Stimulated activated CD8-positive, alpha-beta memory T cell treated with anti-CD3 and anti-CD28 coated beads, Interleukin-7, amount 100 ng/mL, for 1 hour (primary cell): Measurements from ENCODE around the gene RGS19.
"Not testable (repeated sequence)": the region's sequence is repeated elsewhere in the genome, so short reads cannot be mapped to it uniquely, and the experiment has no call there.

Experiments
- DNase-seq, 2 donors: peaks; one replicate each; pipeline ENCODE4 v3.0.0-alpha.2; 2020; ENCODE audit warnings: low read depth in 2 of 2

The RGS19 gene, protein sequence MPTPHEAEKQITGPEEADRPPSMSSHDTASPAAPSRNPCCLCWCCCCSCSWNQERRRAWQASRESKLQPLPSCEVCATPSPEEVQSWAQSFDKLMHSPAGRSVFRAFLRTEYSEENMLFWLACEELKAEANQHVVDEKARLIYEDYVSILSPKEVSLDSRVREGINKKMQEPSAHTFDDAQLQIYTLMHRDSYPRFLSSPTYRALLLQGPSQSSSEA

DNA sequence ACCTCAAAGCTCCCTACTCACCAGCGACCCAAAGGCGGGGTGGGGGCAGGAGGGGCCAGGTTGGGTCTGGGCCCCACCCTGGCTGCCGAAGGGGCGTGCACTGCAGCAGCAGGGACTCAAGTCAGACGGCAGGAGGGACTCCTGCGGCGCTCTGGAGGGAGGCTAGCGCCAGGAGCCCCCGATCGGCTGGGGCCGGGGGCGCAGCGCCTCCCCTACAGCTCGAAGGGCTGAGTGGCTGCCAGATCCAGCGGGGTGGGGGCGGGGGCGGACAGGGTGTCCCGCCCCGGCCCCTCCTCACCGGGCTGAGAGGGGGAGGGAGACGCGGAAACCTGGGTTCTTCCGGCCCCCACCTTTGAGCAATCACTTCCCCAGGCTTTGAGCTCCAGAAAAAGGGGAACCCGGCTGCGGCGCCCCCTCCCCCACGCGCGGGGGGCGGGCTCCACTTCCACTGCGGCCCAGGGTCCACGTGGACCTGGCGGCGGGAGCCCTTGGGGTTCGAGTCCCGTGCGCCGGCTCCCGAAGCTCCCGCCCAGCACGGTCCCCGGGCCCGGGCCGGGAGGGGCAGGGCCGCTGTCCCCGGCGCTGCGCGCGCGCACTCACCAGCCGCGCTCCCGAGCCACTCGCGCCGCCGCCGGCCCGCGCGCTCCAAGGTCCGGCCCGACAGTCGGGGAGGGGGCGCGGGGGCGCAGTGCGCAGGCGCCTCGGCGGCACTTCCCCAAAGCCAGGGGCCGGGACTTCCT, at the start of gene RGS19:
Gene RGS19 (minus strand): TSS at position 246 of the 740 bp plus-strand sequence. CDS start 2,632 bp downstream, outside the sequence.
- DNase-seq: peak; percentile 34 to 44

DNA sequence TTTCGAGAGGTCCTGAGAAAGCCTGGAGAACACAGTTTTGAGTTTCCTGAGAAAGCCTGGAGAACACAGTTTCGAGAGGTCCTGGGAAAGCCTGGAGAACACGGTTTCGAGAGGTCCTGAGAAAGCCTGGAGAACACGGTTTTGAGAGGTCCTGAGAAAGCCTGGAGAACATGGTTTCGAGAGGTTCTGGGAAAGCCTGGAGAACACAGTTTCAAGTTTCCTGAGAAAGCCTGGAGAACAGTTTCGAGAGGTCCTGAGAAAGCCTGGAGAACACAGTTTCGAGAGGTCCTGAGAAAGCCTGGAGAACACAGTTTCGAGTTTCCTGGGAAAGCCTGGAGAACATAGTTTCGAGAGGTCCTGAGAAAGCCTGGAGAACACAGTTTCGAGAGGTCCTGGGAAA, 44.2 kb upstream of the RGS19 start:
- DNase-seq: not testable (repeated sequence)

DNA sequence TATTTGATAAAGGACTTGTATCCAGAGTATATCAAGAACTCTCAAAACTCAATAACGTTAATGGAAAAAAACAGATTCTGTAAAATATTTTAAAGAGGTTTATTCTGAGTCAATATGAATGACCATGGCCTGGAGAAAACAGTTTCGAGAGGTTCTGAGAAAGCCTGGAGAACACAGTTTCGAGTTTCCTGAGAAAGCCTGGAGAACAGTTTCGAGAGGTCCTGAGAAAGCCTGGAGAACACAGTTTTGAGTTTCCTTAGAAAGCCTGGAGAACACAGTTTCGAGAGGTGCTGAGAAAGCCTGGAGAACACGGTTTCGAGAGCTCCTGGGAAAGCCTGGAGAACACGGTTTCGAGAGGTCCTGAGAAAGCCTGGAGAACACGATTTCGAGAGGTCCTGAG, 43.6 kb upstream of the RGS19 start:
- DNase-seq: not testable (repeated sequence)

DNA sequence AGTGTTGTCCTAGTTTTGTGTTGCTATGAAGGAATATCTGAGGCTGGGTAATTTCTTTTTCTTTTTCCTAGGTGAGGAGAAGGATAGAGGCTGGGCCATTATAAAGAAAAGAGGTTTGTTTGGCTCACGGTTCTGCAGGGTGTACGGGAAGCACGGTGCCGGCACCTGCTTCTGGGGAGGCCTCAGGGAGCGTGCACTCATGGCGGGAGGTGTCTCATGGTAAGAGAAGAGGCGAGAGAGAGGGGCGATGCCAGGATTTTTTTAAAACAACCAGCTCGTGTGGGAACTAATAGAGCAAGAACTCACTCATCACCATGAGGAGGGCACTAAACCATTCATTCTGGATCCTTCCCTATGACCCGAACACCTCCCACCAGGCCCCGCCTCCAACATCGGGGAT, 42.3 kb upstream of the RGS19 start:
- no peak for DNase-seq

DNA sequence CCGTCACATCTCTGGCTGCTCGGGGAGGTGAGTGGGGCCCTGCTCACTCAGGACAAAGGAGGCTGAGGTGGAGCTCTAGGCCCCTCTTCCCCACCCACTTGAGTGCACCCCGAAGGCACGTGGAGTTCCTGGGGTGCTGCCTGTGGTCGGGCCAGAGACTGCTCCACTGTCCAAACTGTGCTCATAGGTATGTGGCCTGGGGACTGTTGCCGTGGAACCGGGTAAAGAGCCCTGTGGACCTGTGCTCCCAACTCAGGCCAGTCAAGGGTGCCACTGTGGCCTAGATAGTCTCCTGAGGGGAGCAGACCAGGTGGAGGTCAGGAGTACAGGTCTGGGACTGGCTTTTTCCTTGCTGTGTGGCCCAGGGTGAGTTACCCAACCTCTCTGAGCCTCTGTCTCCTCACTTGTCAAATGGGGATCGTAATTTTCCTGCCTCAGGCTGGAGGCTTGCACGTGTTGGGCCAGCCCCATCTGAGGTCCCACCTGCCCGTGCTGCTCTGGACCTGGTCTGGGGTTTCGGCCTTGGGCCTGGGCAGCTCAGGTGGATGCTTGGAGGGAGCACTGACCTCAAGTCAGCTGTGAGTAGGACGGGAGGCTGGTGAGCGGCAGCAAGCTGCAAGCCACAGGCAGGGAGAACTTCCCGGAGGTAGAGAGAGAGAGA, 40.5 kb upstream of the RGS19 start:
- DNase-seq: no peak

DNA sequence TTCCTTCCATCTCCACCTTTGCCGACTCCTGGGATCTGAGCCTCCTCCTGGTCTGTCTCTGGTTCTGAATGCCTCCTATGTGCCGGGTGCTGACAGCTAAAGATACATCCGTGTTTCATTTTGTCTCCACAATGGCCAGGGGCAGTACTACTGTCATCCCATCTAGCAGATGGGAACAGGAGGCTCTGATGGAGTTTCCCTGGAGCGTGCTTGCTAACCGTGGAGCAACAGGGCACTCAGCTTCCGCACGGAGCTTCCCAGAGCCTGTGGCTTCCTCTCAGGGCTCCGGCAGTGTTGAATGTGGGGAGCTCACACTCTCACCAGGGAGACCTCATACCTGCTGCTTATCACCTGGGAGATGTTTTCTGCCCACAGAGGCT, 40.0 kb upstream of the RGS19 start:
- no peak for DNase-seq

DNA sequence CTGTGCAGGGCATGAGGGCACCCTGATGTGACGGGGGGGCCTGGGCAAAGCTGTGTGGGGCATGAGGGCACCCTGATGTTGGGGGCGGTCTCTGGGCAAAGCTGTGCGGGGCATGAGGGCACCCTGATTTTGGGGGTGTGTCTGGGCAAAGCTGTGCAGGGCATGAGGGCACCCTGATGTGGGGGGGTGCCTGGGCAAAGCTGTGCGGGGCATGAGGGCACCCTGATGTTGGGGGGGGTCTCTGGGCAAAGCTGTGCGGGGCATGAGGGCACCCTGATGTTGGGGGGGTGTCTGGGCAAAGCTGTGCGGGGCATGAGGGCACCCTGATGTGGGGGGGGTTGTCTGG, 38.1 kb upstream of the RGS19 start:
- not testable (repeated sequence) for DNase-seq

DNA sequence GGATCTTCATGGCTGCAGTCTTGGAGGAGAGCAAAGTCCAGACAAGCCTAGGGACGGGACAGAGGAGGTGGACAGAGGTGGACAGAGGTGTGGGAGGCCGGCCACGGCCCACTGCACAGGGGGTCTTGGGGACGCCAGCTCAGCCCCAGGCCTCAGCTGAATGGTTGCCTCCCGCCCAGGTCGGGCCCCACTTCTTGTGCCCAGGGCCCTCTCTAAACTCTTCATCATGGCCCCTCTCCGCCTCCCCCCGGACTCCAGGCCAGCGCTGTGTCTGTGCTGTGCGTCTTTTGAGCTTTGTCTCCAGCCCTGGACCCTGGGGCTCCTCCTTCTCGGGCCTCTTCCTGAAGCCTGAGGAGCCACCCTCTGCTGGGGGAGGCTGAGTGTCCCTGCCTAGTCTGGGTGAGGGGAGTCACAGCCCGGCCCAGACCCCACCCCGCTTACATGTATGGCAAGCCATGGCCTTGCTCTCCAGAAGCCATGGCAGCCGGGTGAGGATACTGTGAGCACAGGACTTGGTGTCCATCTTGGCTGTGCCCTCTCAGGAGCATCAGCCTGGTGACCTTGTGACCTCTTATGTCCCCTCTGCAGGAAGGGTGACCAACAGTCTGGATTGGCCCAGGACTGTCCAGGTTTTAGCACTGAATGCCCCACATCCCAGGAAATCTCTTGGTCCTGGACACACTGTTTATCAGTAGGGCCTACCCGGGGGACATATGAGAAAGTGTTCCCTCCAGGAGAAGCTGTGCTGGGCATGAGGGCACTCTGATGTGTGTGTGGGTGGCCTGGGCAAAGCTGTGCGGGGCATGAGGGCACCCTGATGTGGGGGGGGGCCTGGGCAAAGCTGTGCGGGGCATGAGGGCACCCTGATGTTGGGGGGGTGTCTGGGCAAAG, 37.5 kb upstream of the RGS19 start:
- DNase-seq: no peak

DNA sequence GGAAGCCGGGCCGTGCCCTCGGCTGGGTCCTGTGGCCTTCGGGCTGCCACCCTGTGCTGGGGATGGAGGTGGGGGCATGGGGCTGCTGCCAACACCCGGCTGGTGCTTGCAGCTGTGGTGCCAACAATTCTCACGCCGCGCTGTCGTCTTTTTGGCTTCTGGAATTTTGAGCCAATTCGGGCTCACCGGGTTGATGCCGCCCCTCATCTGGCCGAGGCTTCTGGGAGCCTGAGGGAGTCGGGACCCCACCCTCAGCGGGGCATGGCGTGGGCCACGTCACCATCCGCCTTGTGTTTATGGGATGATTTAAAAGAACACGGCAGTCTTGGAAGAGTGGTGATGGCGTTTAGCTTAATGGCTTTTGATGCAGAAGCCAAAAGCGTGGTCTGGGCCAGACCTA, 36.7 kb upstream of the RGS19 start:
- no peak for DNase-seq

DNA sequence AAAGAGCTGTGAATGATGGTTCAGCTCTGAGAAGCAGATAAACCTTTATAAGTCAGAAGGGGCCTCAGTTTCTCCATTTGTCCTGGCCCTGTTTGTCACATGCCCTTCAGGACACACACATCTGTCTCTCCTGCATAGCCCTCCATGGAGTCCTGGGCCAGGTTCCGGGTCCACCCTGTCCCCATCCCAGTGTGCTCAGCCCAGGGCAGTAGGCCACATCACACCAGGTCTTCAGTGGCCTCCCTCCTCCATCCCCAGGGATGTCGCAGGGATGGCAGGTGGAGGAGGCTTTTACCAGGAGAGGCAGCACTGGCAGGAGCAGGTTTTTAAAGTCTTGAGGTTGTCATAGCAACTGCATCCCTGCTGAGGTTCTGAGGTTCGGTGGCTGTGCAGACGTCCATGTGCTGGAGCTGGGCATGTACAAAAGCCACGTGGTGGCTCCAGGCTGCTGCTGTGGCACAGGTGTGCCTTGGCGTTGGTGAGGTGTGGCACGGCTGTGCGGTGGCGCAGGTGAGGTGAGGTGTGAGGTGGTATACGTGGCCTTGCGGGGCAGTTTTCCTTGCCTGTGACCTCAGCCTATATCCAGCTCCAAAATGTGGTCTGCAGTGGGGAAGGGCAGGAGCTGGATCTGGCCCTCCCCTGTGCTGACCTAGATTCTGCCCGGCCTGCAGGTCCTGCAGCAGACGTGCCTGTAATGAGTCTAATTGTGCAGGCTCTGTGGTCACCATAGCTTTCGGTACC, 36.0 kb upstream of the RGS19 start:
- no peak for DNase-seq

DNA sequence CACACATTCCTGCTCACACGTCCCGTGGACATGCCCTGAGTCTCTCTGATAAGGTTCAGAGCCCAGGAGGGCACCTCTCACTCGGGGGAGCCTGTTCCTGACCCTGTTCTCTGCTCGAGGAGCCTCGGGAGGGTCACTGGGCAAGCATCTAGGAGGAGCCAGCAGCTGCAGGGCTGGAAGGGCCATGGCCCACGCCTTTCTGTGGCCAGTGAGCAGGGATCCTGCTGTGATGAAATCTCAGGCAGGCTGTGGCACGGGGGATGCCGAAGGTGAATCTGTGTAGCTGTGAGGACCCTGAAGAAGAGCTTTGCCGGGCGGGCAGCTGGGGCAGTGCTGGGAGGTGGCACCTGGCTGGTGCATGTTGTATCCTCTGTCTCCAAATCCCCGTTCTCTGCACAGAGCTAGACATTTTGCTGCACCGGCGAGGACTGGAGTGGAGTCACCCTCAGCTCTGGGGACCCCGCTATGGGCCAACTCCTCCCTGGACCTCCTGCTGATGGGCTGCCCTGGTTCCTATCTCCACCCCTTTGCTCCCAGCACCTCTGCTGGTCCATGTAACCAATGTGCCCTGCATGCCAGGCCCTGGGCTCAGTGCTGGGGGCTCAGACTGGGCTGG, 35.1 kb upstream of the RGS19 start:
- no peak for DNase-seq

DNA sequence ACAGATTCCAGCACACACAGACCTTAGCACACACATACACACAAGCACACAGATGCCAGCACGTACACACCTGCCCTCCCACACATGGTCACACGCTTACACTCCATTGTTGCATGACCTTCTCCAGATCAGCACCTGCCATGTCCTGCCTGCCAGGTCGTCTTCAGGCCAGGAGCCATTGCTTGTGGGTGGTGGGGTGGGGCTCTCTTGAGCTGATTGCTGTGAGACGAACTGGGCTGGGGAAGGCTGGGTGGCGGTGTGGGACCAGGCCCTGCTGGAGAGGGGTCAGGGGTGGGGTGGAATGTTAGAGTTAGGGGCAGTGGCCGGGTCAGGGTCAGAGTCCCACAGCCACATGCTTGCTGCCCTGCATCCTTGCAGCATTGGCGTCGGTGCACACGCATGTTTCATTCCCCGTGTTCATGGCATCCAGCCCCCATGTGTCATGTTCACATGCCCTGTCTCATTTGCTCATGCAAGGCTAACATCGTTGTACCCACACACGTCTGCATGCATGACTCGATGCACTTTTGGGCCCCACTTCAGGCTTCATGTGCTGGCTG, 34.6 kb upstream of the RGS19 start:
- DNase-seq: no peak

DNA sequence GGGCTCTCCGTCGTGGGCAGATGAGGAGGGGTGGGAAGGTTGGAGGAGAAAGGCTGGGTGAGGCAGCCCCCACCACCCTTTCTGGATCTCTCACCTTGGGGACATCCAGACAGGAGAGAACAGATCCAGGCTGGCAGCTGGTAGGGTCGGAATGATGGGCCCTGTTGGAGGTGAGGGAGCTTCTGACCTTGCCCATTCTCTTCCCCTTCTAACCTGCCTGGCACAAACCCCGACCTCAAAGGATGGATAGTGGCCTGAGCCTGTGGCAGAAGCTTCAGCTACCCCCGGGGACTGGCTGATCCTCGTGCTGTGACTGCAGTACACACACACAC, 34.1 kb upstream of the RGS19 start:
- DNase-seq: no peak

DNA sequence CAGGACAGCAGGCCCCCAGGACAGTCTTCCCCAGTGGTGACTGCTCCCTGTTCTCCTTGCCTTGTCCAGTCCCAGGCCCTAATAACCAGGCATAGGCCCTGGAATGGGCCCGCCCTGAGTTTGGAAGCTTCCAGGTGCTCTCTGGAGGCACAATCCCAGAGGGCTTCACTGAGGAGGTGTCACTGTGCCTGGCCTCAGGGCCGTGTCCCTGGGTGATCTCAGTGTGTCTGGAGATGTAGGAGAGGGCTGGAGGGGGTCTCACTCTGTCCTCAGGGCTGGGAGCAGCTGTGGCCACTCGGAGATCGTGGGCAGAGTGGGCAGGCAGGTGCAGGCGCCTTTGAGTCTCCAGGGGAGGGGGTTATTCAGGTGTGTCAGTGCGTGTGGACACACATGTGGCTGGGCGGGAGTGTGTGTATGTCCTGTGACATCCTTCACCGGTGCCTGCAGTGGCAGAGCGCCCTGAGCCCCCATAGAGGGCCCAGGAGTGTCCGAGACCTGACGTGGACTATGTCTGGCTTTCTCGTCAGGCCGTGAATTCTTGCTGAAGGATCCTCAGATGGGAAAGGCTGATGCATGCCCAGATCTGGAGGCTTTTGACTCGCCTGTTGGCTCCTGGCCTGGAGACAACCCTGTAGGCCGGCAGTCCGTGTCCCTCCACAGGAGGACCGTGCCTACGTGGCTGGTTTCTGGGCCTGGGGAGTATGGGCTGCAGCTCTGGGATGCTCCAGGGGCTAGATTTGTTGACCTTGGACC, 33.5 kb upstream of the RGS19 start:
- DNase-seq: no peak

DNA sequence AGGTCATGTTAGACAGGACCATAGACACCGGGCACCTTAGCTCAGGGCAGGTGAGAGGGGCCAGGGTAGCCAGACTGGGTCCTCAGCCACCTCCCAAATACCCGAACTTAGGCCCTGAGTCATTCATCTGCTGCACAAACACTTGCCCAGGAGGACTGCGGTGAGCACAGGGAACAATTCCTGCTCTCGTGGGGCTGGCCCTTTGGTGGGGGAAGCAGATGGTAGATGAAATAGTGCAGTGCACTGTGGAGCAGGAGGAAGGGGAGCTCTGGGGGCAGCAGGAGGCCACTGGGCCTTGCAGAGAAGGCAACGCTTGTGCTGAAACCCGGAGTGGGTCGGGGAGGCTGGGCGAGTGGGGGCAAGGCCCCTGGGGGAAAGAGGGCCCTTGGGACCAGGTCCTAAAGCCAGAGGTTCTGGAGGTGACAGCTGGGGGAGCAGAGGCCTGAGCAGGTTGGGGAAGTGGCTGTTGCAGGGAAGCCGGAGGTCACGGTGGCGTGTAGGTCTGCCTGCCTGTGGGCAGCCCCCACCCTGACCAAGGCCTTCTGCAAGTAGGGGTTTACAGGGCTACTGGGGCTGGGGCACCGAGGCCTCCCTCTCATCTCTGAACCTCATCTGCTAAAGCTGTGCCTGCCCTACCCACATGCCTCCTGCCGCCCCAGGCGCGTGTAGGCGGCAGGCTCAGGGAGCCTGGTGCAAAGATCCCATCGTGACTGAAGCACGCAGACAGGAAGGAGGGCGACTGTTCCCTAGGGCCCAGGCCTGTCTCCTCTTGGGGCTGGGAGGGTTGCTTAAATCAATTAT, 32.7 kb upstream of the RGS19 start:
- DNase-seq: no peak

DNA sequence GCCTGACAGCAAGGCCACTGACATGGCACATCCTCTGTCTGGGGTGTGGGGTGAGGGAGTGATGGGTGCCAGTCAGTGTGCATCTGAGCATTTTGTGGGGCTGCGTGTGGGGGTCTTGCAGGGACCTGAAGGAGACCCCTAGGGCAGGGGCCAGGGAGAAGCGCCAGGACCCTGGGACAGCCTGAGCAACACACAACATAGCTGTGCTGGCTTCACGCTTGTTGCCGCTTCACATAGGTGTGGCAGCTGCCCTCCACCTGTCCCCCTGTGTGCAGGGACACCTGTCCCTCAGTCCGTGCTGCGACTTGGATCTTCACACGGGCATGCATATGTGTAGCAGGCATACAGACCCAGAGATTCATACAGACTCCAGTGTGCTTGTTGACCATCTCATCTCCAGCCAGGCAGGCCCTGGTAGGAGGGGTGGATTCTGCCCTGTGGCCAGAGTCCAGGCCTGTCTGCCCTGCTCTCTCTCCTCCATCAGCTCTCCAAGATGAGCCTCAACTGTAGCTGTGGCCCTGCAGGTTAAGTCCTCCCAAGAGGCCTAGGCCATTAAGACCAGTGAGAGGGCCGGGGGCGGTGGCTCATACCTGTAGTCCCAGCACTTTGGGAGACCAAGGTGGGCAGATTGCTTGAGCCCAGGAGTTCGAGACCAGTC, 31.2 kb upstream of the RGS19 start:
- DNase-seq: no peak

DNA sequence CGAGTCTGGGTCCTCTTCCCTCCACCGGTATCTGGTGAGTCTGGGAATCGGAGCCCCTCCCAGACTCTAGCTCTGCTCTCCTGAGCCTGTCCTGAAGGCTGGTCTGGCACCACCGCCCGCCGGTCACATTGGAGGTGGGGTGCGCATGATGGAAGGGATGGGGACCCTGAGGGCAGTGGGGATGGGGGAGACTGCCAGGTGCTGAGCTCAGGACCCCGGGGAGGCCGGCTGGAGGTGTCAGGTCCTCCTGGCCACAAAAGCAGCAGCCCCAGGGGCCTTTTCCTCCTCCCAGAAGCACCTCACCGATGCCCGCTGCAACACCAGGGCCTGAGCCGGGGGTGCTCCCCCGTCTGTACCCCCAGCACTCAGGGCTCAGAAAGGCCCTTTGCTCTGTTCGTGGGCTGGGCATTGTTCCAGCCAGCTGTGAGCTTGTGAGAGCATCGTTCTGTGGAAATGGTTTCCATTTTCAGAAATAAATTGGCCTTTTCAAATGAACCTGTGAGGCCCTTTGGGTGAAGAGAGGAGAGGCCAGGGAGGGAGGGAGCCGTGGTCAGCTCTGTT, 30.6 kb upstream of the RGS19 start:
- no peak for DNase-seq
